BLaER1 (cell line): Measurements from ENCODE around the gene P2RX7.
A peak's percentile ranks its signal among the peaks of the same experiment; 100 is the strongest.

Experiments
- H3K27ac ChIP-seq: shearing (Covaris generic); formaldehyde crosslinking; 2 replicates; pipeline ENCODE4 v1.8.1; 2022
- H3K27me3 ChIP-seq: shearing (Covaris generic); formaldehyde crosslinking; 2 replicates; pipeline ENCODE4 v1.8.1; 2022
- H3K36me3 ChIP-seq: shearing (Covaris generic); formaldehyde crosslinking; 2 replicates; pipeline ENCODE4 v1.8.1; 2022
- H3K4me1 ChIP-seq: shearing (Covaris generic); formaldehyde crosslinking; 2 replicates; pipeline ENCODE4 v1.8.1; 2022
- H3K4me2 ChIP-seq: shearing (Covaris generic); formaldehyde crosslinking; 2 replicates; pipeline ENCODE4 v1.8.1; 2022
- H3K4me3 ChIP-seq: shearing (Covaris generic); formaldehyde crosslinking; 2 replicates; pipeline ENCODE4 v1.8.1; 2022
- H3K9ac ChIP-seq: shearing (Covaris generic); formaldehyde crosslinking; 2 replicates; pipeline ENCODE4 v1.8.1; 2022
- H3K9me3 ChIP-seq: shearing (Covaris generic); formaldehyde crosslinking; 2 replicates; pipeline ENCODE4 v1.8.1; 2022
- H4K20me1 ChIP-seq: shearing (Covaris generic); formaldehyde crosslinking; 2 replicates; pipeline ENCODE4 v1.8.1; 2022
- Cebpa-rat ChIP-seq: shearing (Covaris generic); IDR thresholded peaks from 2 replicates; pipeline ENCODE4 v1.8.1; 2022

The P2RX7 gene

DNA sequence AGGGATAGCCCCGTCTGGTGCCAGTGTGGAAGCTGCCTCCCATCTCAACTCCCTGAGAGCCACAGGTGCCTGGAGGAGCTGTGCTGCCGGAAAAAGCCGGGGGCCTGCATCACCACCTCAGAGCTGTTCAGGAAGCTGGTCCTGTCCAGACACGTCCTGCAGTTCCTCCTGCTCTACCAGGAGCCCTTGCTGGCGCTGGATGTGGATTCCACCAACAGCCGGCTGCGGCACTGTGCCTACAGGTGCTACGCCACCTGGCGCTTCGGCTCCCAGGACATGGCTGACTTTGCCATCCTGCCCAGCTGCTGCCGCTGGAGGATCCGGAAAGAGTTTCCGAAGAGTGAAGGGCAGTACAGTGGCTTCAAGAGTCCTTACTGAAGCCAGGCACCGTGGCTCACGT, 51.7 kb downstream of the P2RX7 start:
- H4K20me1 ChIP-seq: no peaks in the 10 kb centered on the region
- no peak for TF ChIP-seq Cebpa-rat
- peaks cover 5% of the 10 kb centered on the region; the same call in 1 of the 2 replicates for H3K36me3 ChIP-seq
- no peak overlapping the region for H3K4me2 ChIP-seq
- H3K9ac ChIP-seq: no peak overlapping the region
- no peak overlapping the region for H3K27ac ChIP-seq
- no peak overlapping the region for H3K4me3 ChIP-seq
- peaks cover 9% of the 10 kb centered on the region; the same call in 1 of the 2 replicates for H3K4me1 ChIP-seq
- peaks cover 13% of the 10 kb centered on the region for H3K9me3 ChIP-seq
- H3K27me3 ChIP-seq: no peaks in the 10 kb centered on the region

DNA sequence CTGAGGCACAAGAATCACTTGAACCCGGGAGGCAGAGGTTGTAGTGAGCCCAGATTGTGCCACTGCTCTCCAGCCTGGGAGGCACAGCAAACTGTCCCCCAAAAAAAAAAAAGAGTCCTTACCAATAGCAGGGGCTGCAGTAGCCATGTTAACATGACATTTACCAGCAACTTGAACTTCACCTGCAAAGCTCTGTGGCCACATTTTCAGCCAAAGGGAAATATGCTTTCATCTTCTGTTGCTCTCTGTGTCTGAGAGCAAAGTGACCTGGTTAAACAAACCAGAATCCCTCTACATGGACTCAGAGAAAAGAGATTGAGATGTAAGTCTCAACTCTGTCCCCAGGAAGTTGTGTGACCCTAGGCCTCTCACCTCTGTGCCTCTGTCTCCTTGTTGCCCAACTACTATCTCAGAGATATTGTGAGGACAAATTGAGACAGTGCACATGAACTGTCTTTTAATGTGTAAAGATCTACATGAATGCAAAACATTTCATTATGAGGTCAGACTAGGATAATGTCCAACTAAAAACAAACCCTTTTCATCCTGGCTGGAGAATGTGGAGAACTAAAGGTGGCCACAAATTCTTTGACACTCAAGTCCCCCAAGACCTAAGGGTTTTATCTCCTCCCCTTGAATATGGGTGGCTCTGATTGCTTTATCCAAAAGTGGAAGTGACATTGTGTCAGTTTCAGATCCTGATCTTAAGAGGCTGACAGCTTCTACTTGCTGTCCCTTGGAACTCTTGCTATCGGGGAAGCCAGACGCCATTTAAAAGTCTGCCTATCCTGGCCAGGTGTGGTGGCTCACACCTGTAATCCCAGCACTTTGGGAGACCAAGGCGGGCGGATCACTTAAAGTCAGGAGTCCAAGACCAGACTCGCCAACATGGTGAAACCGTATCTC, 52.6 kb downstream of the P2RX7 start:
- no peak overlapping the region for H3K9ac ChIP-seq
- H3K27ac ChIP-seq: no peak overlapping the region
- H3K36me3 ChIP-seq: peaks cover 5% of the 10 kb centered on the region; the same call in 1 of the 2 replicates
- H3K4me2 ChIP-seq: no peak overlapping the region
- H3K9me3 ChIP-seq: peaks cover 13% of the 10 kb centered on the region
- no peaks in the 10 kb centered on the region for H3K27me3 ChIP-seq
- no peak for TF ChIP-seq Cebpa-rat
- peaks cover 9% of the 10 kb centered on the region; the same call in 1 of the 2 replicates for H3K4me1 ChIP-seq
- H4K20me1 ChIP-seq: no peaks in the 10 kb centered on the region
- H3K4me3 ChIP-seq: no peak overlapping the region

DNA sequence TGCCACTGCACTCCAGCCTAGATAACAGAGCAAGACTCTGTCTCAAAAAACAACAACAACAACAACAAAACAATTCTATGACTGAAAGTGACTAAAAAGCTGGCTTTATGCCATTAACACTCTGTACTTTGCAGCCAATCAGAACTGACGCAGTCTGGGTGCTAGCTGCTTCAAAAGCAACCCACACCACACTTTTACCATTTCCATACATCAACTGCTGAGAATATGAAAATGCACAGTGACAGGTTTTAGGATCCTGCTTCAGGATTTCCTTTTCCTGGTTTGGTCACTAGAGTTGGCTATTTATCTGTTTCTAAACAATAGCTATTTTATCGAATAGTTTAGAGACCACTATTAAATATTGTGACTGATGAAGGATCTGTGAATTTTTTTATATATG, 54.1 kb downstream of the P2RX7 start:
- Histone ChIP-seq H3K4me3 (no peak overlapping the region), H3K4me2 (no peak overlapping the region), H4K20me1 (no peaks in the 10 kb centered on the region), H3K27ac (no peak overlapping the region), H3K36me3 (peaks cover 5% of the 10 kb centered on the region; the same call in 1 of the 2 replicates), H3K9ac (no peak overlapping the region), H3K9me3 (peaks cover 5% of the 10 kb centered on the region), H3K27me3 (no peaks in the 10 kb centered on the region), H3K4me1 (peaks cover 9% of the 10 kb centered on the region; the same call in 1 of the 2 replicates)
- no peak for TF ChIP-seq Cebpa-rat

DNA sequence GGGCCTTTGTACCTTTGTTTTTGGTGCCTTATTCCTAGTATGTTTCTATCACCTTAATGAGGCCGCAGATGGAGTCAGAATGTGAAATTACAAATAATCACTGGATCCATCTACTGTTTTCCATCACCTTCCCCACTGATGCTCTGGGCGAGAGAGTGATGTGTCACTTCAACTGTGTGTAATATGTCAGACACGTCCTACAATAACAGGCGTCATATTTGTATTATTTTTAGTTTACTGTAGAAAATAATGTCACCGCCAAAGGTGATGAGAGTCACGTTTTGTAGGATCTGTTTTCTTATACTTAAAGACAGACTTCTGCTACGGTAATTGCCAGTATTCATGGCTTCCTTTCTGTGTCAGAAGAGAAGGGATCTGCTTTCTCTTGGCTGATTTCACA, 54.8 kb downstream of the P2RX7 start:
- Histone ChIP-seq H3K9me3 (no peaks in the 10 kb centered on the region; the same call in 1 of the 2 replicates), H3K4me1 (peaks cover 9% of the 10 kb centered on the region; the same call in 1 of the 2 replicates), H3K4me2 (no peak overlapping the region), H3K36me3 (peaks cover 5% of the 10 kb centered on the region; the same call in 1 of the 2 replicates), H4K20me1 (no peaks in the 10 kb centered on the region), H3K9ac (no peak overlapping the region), H3K4me3 (no peak overlapping the region), H3K27me3 (no peaks in the 10 kb centered on the region), H3K27ac (no peak overlapping the region)
- no peak for TF ChIP-seq Cebpa-rat

DNA sequence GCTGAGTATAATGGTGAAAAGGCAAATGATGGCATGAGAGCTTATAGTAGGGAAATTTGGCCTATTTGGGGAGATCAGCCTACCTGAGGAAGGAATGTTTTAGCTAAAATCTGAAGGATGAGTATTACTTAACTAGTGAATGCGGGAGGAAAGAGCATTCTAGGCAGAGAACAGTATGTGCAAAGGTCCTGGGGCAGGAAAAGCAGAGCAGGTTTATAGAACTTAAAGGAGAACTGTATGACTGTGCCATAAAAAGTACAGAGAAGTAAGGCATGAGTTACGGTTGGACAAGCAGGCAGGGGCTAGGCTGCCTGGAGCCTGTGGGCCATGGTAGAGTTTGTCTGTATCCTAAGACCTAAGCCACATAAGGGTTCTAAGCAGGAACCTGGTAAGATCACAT, 55.6 kb downstream of the P2RX7 start:
- H3K27me3 ChIP-seq: no peaks in the 10 kb centered on the region
- H3K4me1 ChIP-seq: peaks cover 14% of the 10 kb centered on the region; the same call in 1 of the 2 replicates
- no peak overlapping the region for H3K9ac ChIP-seq
- H3K4me2 ChIP-seq: no peak overlapping the region
- no peaks in the 10 kb centered on the region for H4K20me1 ChIP-seq
- H3K9me3 ChIP-seq: no peaks in the 10 kb centered on the region; the same call in 1 of the 2 replicates
- no peak overlapping the region for H3K27ac ChIP-seq
- no peak for TF ChIP-seq Cebpa-rat
- peaks cover 5% of the 10 kb centered on the region; the same call in 1 of the 2 replicates for H3K36me3 ChIP-seq
- H3K4me3 ChIP-seq: no peak overlapping the region

DNA sequence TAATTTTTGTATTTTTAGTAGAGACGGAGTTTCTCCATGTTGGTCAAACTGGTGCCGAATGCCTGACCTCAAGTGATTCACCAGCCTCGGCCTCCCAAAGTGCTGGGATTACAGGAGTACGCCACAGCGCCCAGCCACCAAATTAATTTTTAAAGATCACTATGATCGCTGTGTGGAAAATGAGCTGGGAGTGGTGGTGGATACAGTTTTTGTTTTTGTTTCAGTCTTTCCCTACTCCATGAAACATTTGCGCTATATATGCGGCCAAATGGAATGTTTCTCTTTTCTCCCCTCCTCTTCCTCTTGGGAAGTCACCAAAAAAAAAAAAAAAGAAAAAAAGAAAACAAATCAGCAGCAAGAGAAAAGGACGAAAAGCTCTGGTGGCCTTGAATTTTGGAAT, 56.5 kb downstream of the P2RX7 start:
- no peaks in the 10 kb centered on the region for H3K27me3 ChIP-seq
- H4K20me1 ChIP-seq: no peaks in the 10 kb centered on the region

DNA sequence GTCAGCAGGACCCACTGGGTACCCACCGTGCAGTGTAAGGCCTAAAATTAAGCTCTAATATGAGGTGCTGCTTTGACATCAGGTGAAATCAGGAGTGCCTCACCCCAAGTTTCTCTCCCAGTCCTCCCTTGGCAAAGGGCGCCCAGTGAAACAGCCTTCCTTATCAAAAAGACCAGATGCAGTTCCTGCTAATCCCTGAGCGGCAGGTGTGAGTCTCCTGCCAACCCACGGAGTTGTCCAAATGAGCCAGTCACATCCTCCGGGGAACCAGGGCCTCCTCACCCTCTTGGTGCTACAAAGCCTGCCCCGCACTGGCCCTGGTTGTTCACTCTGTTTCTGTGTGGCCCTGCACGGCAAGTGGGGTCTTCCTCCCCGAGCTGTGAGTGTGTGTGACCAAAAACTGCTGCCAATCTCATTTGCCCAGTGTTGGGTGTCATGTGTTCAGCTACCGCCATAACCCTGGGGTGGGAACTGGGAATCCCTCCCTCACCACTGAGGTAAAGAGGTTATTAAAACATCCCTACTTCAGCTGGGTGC, 57.0 kb downstream of the P2RX7 start:
- H3K9me3 ChIP-seq: no peaks in the 10 kb centered on the region; the same call in 1 of the 2 replicates
- no peaks in the 10 kb centered on the region for H3K27me3 ChIP-seq
- no peak overlapping the region for H3K9ac ChIP-seq
- H4K20me1 ChIP-seq: no peaks in the 10 kb centered on the region
- H3K4me3 ChIP-seq: no peak overlapping the region
- no peaks in the 10 kb centered on the region for H3K36me3 ChIP-seq
- TF ChIP-seq Cebpa-rat: no peak
- no peak overlapping the region for H3K4me2 ChIP-seq
- no peak overlapping the region for H3K27ac ChIP-seq
- H3K4me1 ChIP-seq: peaks cover 18% of the 10 kb centered on the region; the same call in 1 of the 2 replicates

More for the DNA sequence above, 56.5 kb downstream of the P2RX7 start:
- no peak overlapping the region for H3K4me3 ChIP-seq
- no peak for TF ChIP-seq Cebpa-rat
- H3K4me2 ChIP-seq: no peak overlapping the region
- peaks cover 18% of the 10 kb centered on the region; the same call in 1 of the 2 replicates for H3K4me1 ChIP-seq
- H3K9ac ChIP-seq: no peak overlapping the region
- H3K36me3 ChIP-seq: peaks cover 5% of the 10 kb centered on the region; the same call in 1 of the 2 replicates
- H3K9me3 ChIP-seq: no peaks in the 10 kb centered on the region; the same call in 1 of the 2 replicates
- no peak overlapping the region for H3K27ac ChIP-seq

DNA sequence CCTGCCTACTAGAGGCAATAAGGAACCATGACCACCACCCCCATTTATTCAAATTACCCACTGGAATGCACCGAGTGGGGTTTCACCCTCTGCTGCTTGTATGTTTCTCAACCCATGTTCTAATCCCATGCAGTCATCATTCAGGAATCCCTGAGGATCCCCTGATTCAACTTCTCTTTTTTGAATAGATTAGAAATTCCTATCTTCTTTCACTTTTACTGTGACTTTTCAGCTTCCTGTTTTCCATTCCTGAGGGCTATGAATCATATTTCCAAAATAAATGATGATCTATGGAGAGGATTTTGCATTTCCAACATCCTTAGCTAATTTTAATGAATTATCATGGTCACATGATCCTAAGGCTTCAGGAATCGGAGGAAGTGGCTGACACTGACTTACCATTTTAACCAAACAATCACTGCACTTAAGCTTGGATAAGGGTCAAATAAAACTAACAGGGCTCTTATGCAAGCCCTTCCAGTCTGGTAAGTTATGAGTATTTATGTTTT, 57.9 kb downstream of the P2RX7 start:
- TF ChIP-seq Cebpa-rat: no peak
- Histone ChIP-seq H3K36me3 (no peaks in the 10 kb centered on the region), H4K20me1 (no peaks in the 10 kb centered on the region), H3K9me3 (no peaks in the 10 kb centered on the region; the same call in 1 of the 2 replicates), H3K27me3 (no peaks in the 10 kb centered on the region), H3K9ac (no peak overlapping the region), H3K4me2 (no peak overlapping the region), H3K27ac (no peak overlapping the region), H3K4me1 (peaks cover 12% of the 10 kb centered on the region; the same call in 1 of the 2 replicates), H3K4me3 (no peak overlapping the region)

DNA sequence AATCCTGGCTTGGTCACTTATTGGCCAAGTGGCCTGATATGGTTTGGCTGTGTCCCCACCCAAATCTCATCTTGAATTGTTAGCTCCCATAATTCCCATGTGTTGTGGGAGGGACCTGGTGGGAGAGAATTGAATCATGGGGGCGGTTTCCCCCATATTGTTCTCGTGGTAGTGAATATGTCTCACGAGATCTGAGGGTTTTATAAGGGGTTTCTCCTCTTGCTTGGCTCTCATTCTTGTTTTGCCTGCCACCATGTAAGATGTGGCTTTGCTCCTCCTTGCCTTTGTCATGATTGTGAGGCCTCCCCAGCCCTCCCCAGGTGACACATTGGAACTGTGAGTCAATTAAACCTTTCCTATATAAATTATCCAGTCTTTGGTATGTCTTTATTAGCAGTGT, 58.5 kb downstream of the P2RX7 start:
- Histone ChIP-seq H3K4me1 (peaks cover 9% of the 10 kb centered on the region; the same call in 1 of the 2 replicates), H3K9ac (no peak overlapping the region), H3K27ac (no peak overlapping the region), H3K4me3 (no peak overlapping the region), H3K36me3 (no peaks in the 10 kb centered on the region), H4K20me1 (no peaks in the 10 kb centered on the region), H3K4me2 (no peak overlapping the region), H3K27me3 (no peaks in the 10 kb centered on the region), H3K9me3 (no peaks in the 10 kb centered on the region; the same call in 1 of the 2 replicates)
- TF ChIP-seq Cebpa-rat: no peak

DNA sequence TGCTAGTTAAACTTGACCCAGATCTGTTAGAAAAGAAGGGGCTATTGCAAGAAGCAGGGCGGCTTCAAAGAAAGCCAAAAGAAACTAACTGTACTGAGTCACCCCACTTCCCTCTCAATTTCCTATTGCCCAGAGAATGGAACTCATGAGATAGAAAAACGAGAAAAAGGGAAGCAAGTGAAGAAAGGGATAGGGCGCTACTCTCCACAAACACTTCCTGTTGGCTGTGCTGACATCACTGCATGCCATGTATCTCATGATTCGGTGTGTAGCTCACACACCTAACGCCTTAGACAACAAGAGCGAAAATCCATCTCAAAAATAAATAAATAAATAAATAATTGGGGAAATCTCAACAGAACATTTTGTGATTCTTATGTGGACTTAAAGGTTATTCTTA, 64.2 kb downstream of the P2RX7 start:
- H3K9me3 ChIP-seq: no peaks in the 10 kb centered on the region
- no peaks in the 10 kb centered on the region for H3K27me3 ChIP-seq
- peaks cover 16% of the 10 kb centered on the region for H3K4me1 ChIP-seq
- H3K4me3 ChIP-seq: no peak overlapping the region
- no peaks in the 10 kb centered on the region for H3K36me3 ChIP-seq
- no peaks in the 10 kb centered on the region for H4K20me1 ChIP-seq
- no peak overlapping the region for H3K27ac ChIP-seq
- H3K4me2 ChIP-seq: peak overlapping the region; percentile 42
- no peak for TF ChIP-seq Cebpa-rat
- no peak overlapping the region for H3K9ac ChIP-seq
